ENCODE data around the gene SPATS2L.

DNA sequence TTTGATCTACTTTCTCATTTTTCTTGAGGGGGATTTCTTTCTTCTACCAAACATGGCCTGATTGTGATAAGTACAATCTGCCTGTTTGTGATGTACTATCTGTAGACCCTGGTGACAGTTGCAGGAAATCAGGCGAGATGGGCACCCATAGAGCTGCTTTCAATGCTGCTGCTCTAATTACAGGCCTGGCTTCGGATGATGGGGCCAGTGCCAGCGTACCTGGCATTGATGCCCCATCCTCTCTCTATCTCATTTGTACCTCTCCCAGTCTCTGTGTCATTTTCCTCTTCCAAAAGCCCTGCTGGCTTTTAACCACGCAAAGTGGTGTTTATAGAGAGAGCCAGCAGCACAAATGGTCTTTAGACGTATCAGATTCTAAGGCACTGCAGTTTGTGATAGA is 133.5 kb downstream of the SPATS2L start:
- no peak for TF ChIP-seq EZH2phosphoT487 (IDR thresholded peaks at IDR 0.05)
- no peak for TF ChIP-seq CTCF (IDR thresholded peaks at IDR 0.05)
